ENCODE results near the gene HOXB2. TPM values are rescaled to one million over a fixed set of nuclear protein-coding genes. Genes with fewer than 3 reads are reported as not detected.

The HOXB2 gene
- total RNA-seq, 1 experiment from 2014 or later = not detected

DNA sequence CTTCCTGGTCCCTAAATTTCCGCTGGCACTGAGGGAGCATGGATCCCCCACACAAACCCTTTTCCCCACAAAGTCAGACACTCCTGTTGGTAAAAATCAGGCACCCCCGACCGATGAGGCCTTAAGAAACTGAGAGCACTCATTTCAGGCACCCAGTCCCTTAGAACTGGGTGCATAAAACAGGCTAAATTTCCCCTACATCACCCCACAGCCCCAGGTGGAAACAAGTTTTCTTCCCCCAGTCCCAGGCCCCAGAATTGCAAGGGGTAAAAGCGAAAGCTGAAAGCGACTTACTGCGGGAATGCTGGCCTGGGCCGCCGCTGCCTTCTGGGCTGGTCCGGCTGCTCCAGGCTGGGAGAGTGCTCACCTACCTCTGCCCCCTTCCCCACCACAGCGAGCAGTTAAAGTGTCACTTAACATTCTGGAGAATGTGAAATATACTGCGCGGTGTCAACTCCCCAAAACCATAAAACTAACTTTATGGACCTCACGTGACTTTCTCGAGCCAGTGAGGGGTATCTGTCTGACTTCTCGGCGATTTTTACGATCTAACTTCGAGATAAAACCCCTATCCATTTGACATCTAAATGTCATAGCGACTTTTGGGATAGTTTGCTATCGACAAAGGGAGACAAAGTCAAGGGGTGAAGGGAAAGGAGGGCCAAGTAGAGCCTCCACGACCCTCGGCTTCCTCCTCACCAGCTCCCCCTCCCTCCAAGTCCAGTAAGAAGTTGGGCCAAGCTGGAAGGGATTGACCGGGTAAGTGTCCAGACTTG lies 45.1 kb upstream of the HOXB2 start, which contains the start of gene HOXB3:
Gene HOXB3 (minus strand): TSS at position 411 of the 776 bp plus-strand sequence. CDS start 37,767 bp downstream, outside the sequence.
- DNase-seq = no peak
- Histone ChIP-seq H2BK5ac (ENCODE audit: insufficient read length, low read length) (no peak within 1 kb of the TSS), H2AK5ac (ENCODE audit: insufficient read length, low read length) (no peak within 1 kb of the TSS), H2BK12ac (ENCODE audit: insufficient read length, low read depth, low read length) (no peak within 1 kb of the TSS), H4K20me1 (ENCODE audit: control insufficient read depth, insufficient read depth, insufficient read length) (no peaks in the 10 kb centered on the region), H3K18ac (ENCODE audit: insufficient read length, low read depth, low read length) (no peak within 1 kb of the TSS), H3K9ac (ENCODE audit: extremely low read depth, insufficient read length, low read length) (no peak within 1 kb of the TSS), H3K27me3 (ENCODE audit: insufficient read depth, low read length) (peaks cover 99% of the 10 kb centered on the region), H4K5ac (ENCODE audit: insufficient read length, low read depth, low read length) (no peak within 1 kb of the TSS), H3K79me1 (ENCODE audit: insufficient read depth, low read depth, low read length, poor library complexity, severe bottlenecking) (no peaks in the 10 kb centered on the region), H3K23ac (ENCODE audit: insufficient read length, low read depth, low read length) (no peak within 1 kb of the TSS), H3K27ac (ENCODE audit: insufficient read length, low read depth, low read length) (no peak within 1 kb of the TSS), H4K8ac (replicated peaks; ENCODE audit: insufficient read length, low read depth, low read length) (no peak within 1 kb of the TSS), H2BK20ac (ENCODE audit: low read depth, low read length, poor library complexity, severe bottlenecking) (no peak within 1 kb of the TSS), H2BK120ac (ENCODE audit: low read depth, low read length, poor library complexity, severe bottlenecking) (no peak within 1 kb of the TSS), H2AFZ (ENCODE audit: low read length) (no peak within 1 kb of the TSS), H3K14ac (ENCODE audit: insufficient read depth, low read length) (no peak within 1 kb of the TSS), H3K23me2 (ENCODE audit: insufficient read length, low read depth, low read length, poor library complexity, severe bottlenecking) (peaks cover 3% of the 10 kb centered on the region), H2BK15ac (ENCODE audit: low read depth, low read length) (no peak within 1 kb of the TSS), H3K56ac (ENCODE audit: insufficient read length, low read depth, low read length) (no peak within 1 kb of the TSS), H3K4me1 (ENCODE audit: insufficient read depth, low read length) (no peaks in the 10 kb centered on the region), H3K79me2 (ENCODE audit: insufficient read depth, low read length) (no peaks in the 10 kb centered on the region), H3K4ac (ENCODE audit: low read depth, low read length) (no peak within 1 kb of the TSS), H4K91ac (ENCODE audit: insufficient read length, low read depth, low read length) (no peak within 1 kb of the TSS), H3K4me2 (ENCODE audit: insufficient read depth, insufficient read length, low read length) (no peak within 1 kb of the TSS), H3T11ph (ENCODE audit: low read length) (no peak within 1 kb of the TSS), H3K9me3 (ENCODE audit: control insufficient read depth, low read depth, low read length) (no peaks in the 10 kb centered on the region)
- TF ChIP-seq, protein P1, sequence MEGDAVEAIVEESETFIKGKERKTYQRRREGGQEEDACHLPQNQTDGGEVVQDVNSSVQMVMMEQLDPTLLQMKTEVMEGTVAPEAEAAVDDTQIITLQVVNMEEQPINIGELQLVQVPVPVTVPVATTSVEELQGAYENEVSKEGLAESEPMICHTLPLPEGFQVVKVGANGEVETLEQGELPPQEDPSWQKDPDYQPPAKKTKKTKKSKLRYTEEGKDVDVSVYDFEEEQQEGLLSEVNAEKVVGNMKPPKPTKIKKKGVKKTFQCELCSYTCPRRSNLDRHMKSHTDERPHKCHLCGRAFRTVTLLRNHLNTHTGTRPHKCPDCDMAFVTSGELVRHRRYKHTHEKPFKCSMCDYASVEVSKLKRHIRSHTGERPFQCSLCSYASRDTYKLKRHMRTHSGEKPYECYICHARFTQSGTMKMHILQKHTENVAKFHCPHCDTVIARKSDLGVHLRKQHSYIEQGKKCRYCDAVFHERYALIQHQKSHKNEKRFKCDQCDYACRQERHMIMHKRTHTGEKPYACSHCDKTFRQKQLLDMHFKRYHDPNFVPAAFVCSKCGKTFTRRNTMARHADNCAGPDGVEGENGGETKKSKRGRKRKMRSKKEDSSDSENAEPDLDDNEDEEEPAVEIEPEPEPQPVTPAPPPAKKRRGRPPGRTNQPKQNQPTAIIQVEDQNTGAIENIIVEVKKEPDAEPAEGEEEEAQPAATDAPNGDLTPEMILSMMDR (conservative IDR thresholded peaks at IDR 0.05) = no peak
- no peaks in the 10 kb centered on the region for H3K36me3 Mint-ChIP-seq (ENCODE audit: insufficient read depth in 1 of 3, low read depth in 3 of 3)
- peaks cover 100% of the 10 kb centered on the region for H3K27me3 Mint-ChIP-seq (ENCODE audit: low read depth)
- WGBS (ENCODE audit: extremely low coverage, insufficient read length, low lambda C conversion rate) = no CpG with 5 or more reads among the region's 23 CpGs
- no peak within 1 kb of the TSS for H3K27ac Mint-ChIP-seq
- peaks cover 6 to 7% of the 10 kb centered on the region in 2 experiments; a peak in 3 of 5 replicates for H3K9me3 Mint-ChIP-seq
- peaks cover 11 to 26% of the 10 kb centered on the region in 2 experiments for H3K4me1 Mint-ChIP-seq
- 0 out of 5 replicates have a peak within 1 kb of the TSS, but pooled peaks of 1 of the 2 experiments have one; percentile 35 for H3K4me3 Mint-ChIP-seq
